BJ (cell line): Measurements from ENCODE around the gene NECAB2. TPM values are rescaled to one million over a fixed set of nuclear protein-coding genes. Genes with fewer than 3 reads are reported as not detected.
A peak's percentile ranks its signal among the peaks of the same experiment; 100 is the strongest.

Source experiments
- CTCF ChIA-PET: fragments of 350-600 bp; formaldehyde crosslinking; extraction: SDS; loops from one replicate; lab custom pipeline; 2021; ENCODE audit warnings: antibody characterized with exemption, inconsistent platforms; lab: Yijun Ruan, JAX
- POLR2A ChIA-PET: fragments of 300-600 bp; sonication (Branson Sonifier 250); formaldehyde crosslinking; extraction: SDS; loops from one replicate; lab custom pipeline; 2021; ENCODE audit warnings: antibody characterized with exemption; lab: Charles Lee
- DNase-seq: peaks from one replicate; pipeline ENCODE4 v3.0.0-alpha.2; 2011; ENCODE audit warnings: low read depth
- H3K27me3 ChIP-seq: 2 replicates; pipeline ENCODE4 v1.6.0; 2011; ENCODE audit warnings: low read length; ENCODE audit not compliant: control insufficient read depth, insufficient read depth
- H3K36me3 ChIP-seq: 2 replicates; pipeline ENCODE4 v1.5.1; 2011; ENCODE audit warnings: low read length; ENCODE audit not compliant: control insufficient read depth, insufficient read depth
- H3K4me3 ChIP-seq: 2 replicates; pipeline ENCODE4 v1.5.1; 2011; ENCODE audit warnings: low read depth, mild to moderate bottlenecking, control low read depth, low read length
- CTCF ChIP-seq: IDR thresholded peaks from 2 replicates; pipeline ENCODE4 v1.5.1; 2011; ENCODE audit warnings: low read depth, mild to moderate bottlenecking, control low read depth, inconsistent platforms, low read length, moderate library complexity; ENCODE audit not compliant: insufficient read depth
- polyA plus RNA-seq: library from polyadenylated mRNA; depleted of rRNA; stranded (reverse); fragments of >200 nt; gene quantifications from 2 replicates; pipeline ENCODE4 v1.2.3, GENCODE V29; 2011

The NECAB2 gene
- polyA plus RNA-seq, 1 experiment, result 0.15 TPM

- POLR2A ChIA-PET, result no interaction called here
- H3K27me3 ChIP-seq, result no peaks in the 10 kb centered on the region
- peak overlapping the region; percentile 19; the same call in 1 of the 2 replicates for H3K4me3 ChIP-seq
- TF ChIP-seq CTCF, result no peak
- DNase-seq, result no peak
- CTCF ChIA-PET, result interaction anchor here (1.2 to 7.4 kb wide), 4 partner anchors 13 to 112 kb away, joined by 3 to 161 read pairs (median 16); no protein-coding TSS in a partner anchor
- H3K36me3 ChIP-seq, result no peaks in the 10 kb centered on the region
These were observed 15.5 kb upstream of the NECAB2 start for GRCh38 chr16:83952587-83952939.

GRCh38 chr16:83952940-83953795 is 14.9 kb upstream of the NECAB2 start, which contains the start of gene OSGIN1:
Gene OSGIN1 (plus strand): TSS chr16:83953240. CDS start chr16:83957672, 4,432 bp downstream.
- Histone ChIP-seq H3K36me3 (no peaks in the 10 kb centered on the region; the same call in 1 of the 2 replicates), H3K27me3 (no peaks in the 10 kb centered on the region), H3K4me3 (peak within 1 kb of the TSS; percentile 55)
- CTCF ChIA-PET, result interaction anchor here (0.8 to 7.4 kb wide), 7 partner anchors 9 to 111 kb away, joined by 3 to 161 read pairs (median 6); no protein-coding TSS in a partner anchor
- no peak for TF ChIP-seq CTCF
- POLR2A ChIA-PET, result no interaction called here
- peak; percentile 54 for DNase-seq

GRCh38 chr16:83953796-83954576 is 14.1 kb upstream of the NECAB2 start:
- peak; percentile 54 for TF ChIP-seq CTCF

GRCh38 chr16:83954577-83955016 is 13.4 kb upstream of the NECAB2 start:
- DNase-seq, result no peak
- POLR2A ChIA-PET, result no interaction called here
- CTCF ChIA-PET, result interaction anchor here (0.6 to 7.4 kb wide), 6 partner anchors 10 to 110 kb away, joined by 3 to 161 read pairs (median 6); no protein-coding TSS in a partner anchor
- Histone ChIP-seq H3K4me3 (no peak overlapping the region), H3K27me3 (no peaks in the 10 kb centered on the region), H3K36me3 (peaks cover 7% of the 10 kb centered on the region)
- no peak for TF ChIP-seq CTCF

More at GRCh38 chr16:83953796-83954576, 14.1 kb upstream of the NECAB2 start:
- H3K4me3 ChIP-seq, result peak overlapping the region; percentile 55
- H3K36me3 ChIP-seq, result peaks cover 3% of the 10 kb centered on the region; the same call in 1 of the 2 replicates
- no peaks in the 10 kb centered on the region for H3K27me3 ChIP-seq
- ChIA-PET POLR2A (no interaction called here), CTCF (interaction anchor here (0.6 to 7.4 kb wide), 8 partner anchors 10 to 110 kb away, joined by 3 to 161 read pairs (median 4); no protein-coding TSS in a partner anchor)
- DNase-seq, result no peak
